Heart left ventricle (tissue), 13 donors: Measurements from ENCODE around the gene SMCHD1.
"Not testable (repeated sequence)": the region's sequence is repeated elsewhere in the genome, so short reads cannot be mapped to it uniquely, and the experiment has no call there.

Experiments
- CTCF ChIP-seq, 12 donors: fragments of 200-600 bp; sonication (generic) in 4 of 12; IDR thresholded peaks; one replicate each; pipeline versions ENCODE4 v1.5.0 to v1.8.0; 2018 to 2022; ENCODE audit warnings: antibody characterized with exemption in 12 of 12, mild to moderate bottlenecking in 5 of 12
- POLR2A ChIP-seq, 2 donors: fragments of 450-650 bp; IDR thresholded peaks; one replicate each; pipeline ENCODE4 v1.6.1; 2017; ENCODE audit warnings: antibody characterized with exemption in 2 of 2, mild to moderate bottlenecking in 2 of 2, moderate library complexity in 2 of 2
- donor health status: ischemic (EF 13 %, LVEDD 7.1; RV severe dilation, severe dysfunction).
- donor health status: DM: no; HTN: yes; CAD: no.
- donor health status: DM: no; HTN: no; CAD: no.
- donor health status: ischemic (EF 25% LVEDD 6.9; RV normal size, moderate dysfunction).
- donor health status: ischemic (EF 25% LVEDD 5.7; RV mildly dilated, moderate dysfunction).
- donor health status: ischemic (EF 35%, LVEDD 5.7; RV mildly dilated, moderate dysfunction).
- donor health status: nonischemic (EF 11% LVEDD 7.7; RV severe dilation, severe dysfunction).
- donor health status: DM: yes; HTN: yes; CAD: no.
- donor health status: PGD.
- donor health status: ischemic (EF 29% LVEDD 5.4; RV normal size, mild dysfunction).
- donor health status: nonischemic (EF 23%, LVEDD 6.1; RV moderate dilation, normal function).

DNA sequence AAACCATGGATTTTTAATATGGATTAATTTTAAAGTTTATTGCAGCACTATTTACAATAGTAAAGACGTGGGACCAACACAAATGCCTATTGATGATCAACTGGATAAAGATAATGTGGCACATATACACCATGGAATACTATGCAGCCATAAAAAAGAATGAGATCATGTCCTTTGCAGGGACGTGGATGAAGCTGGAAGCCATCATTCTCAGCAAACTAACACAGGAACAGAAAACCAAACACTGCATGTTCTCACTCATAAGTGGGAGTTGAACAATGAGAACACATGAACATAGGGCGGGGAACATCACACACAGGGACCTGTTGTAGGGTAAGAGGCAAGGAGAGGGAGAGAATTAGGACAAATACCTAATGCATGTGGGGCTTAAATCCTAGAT lies 5.3 kb downstream of the SMCHD1 start:
- not testable (repeated sequence) for TF ChIP-seq CTCF, POLR2A (IDR thresholded peaks at IDR 0.05)
